ENCODE results near the gene PILRB. TPM values are rescaled to one million over a fixed set of nuclear protein-coding genes. Genes with fewer than 3 reads are reported as not detected.

PILRB gene
- total and polyA plus RNA-seq, 2 donors from 2014 or later = 45.0 to 76.4 TPM

Other genes with a start within 250 kb of the PILRB start
- 62.7 TPM for gene TAF6, start 238.8 kb upstream of the PILRB start, total RNA-seq
- gene TAF6, start 238.8 kb upstream of the PILRB start, polyA plus RNA-seq (ENCODE audit: insufficient read depth, low read depth, low replicate concordance) = 41.3 TPM
- gene CNPY4, start 238.5 kb upstream of the PILRB start, total RNA-seq = 11.6 TPM
- 22.0 TPM for gene CNPY4, start 238.5 kb upstream of the PILRB start, polyA plus RNA-seq (ENCODE audit: insufficient read depth, low read depth, low replicate concordance)
- gene MBLAC1, start 231.2 kb upstream of the PILRB start, total RNA-seq = 2.4 TPM
- gene MBLAC1, start 231.2 kb upstream of the PILRB start, polyA plus RNA-seq (ENCODE audit: insufficient read depth, low read depth, low replicate concordance) = 3.7 TPM
- gene LAMTOR4, start 209.2 kb upstream of the PILRB start, total RNA-seq = 122 TPM
- gene LAMTOR4, start 209.2 kb upstream of the PILRB start, polyA plus RNA-seq (ENCODE audit: insufficient read depth, low read depth, low replicate concordance) = 470 TPM
- 27.1 TPM for gene TRAPPC14, start 199.4 kb upstream of the PILRB start, total RNA-seq
- gene TRAPPC14, start 199.4 kb upstream of the PILRB start, polyA plus RNA-seq (ENCODE audit: insufficient read depth, low read depth, low replicate concordance) = 14.8 TPM
- gene GAL3ST4, start 189.5 kb upstream of the PILRB start, total RNA-seq = 3.2 TPM
- 1.2 TPM for gene GAL3ST4, start 189.5 kb upstream of the PILRB start, polyA plus RNA-seq (ENCODE audit: insufficient read depth, low read depth, low replicate concordance)
- gene GPC2, start 180.7 kb upstream of the PILRB start, total RNA-seq = 1.8 TPM
- 0.73 TPM for gene GPC2, start 180.7 kb upstream of the PILRB start, polyA plus RNA-seq (ENCODE audit: insufficient read depth, low read depth, low replicate concordance)
- gene STAG3, start 180.2 kb upstream of the PILRB start, total RNA-seq = 3.7 TPM
- gene STAG3, start 180.2 kb upstream of the PILRB start, polyA plus RNA-seq (ENCODE audit: insufficient read depth, low read depth, low replicate concordance) = 3.4 TPM
- 3.2 TPM for gene PVRIG, start 138.2 kb upstream of the PILRB start, total RNA-seq
- not detected for gene PVRIG, start 138.2 kb upstream of the PILRB start, polyA plus RNA-seq (ENCODE audit: insufficient read depth, low read depth, low replicate concordance)
- not detected for gene SPDYE3, start 50.4 kb upstream of the PILRB start, total RNA-seq
- not detected for gene SPDYE3, start 50.4 kb upstream of the PILRB start, polyA plus RNA-seq (ENCODE audit: insufficient read depth, low read depth, low replicate concordance)
- gene PILRA, start 15.4 kb downstream of the PILRB start, total RNA-seq = 18.8 TPM
- gene PILRA, start 15.4 kb downstream of the PILRB start, polyA plus RNA-seq (ENCODE audit: insufficient read depth, low read depth, low replicate concordance) = 15.4 TPM
- 3.0 TPM for gene ZCWPW1, start 70.6 kb downstream of the PILRB start, total RNA-seq
- gene ZCWPW1, start 70.6 kb downstream of the PILRB start, polyA plus RNA-seq (ENCODE audit: insufficient read depth, low read depth, low replicate concordance) = 7.9 TPM
- gene MEPCE, start 71.7 kb downstream of the PILRB start, total RNA-seq = 47.2 TPM
- 33.4 TPM for gene MEPCE, start 71.7 kb downstream of the PILRB start, polyA plus RNA-seq (ENCODE audit: insufficient read depth, low read depth, low replicate concordance)
- 41.7 TPM for gene PPP1R35, start 78.4 kb downstream of the PILRB start, total RNA-seq
- gene PPP1R35, start 78.4 kb downstream of the PILRB start, polyA plus RNA-seq (ENCODE audit: insufficient read depth, low read depth, low replicate concordance) = 40.2 TPM
- gene SPACDR, start 106.1 kb downstream of the PILRB start, total RNA-seq = 0.54 TPM
- gene SPACDR, start 106.1 kb downstream of the PILRB start, polyA plus RNA-seq (ENCODE audit: insufficient read depth, low read depth, low replicate concordance) = not detected
- 61.5 TPM for gene TSC22D4, start 121.1 kb downstream of the PILRB start, total RNA-seq
- 67.0 TPM for gene TSC22D4, start 121.1 kb downstream of the PILRB start, polyA plus RNA-seq (ENCODE audit: insufficient read depth, low read depth, low replicate concordance)
- gene NYAP1, start 125.8 kb downstream of the PILRB start, total RNA-seq = 0.41 TPM
- gene NYAP1, start 125.8 kb downstream of the PILRB start, polyA plus RNA-seq (ENCODE audit: insufficient read depth, low read depth, low replicate concordance) = 0.69 TPM
- 37.3 TPM for gene AGFG2, start 181.1 kb downstream of the PILRB start, total RNA-seq
- 24.3 TPM for gene AGFG2, start 181.1 kb downstream of the PILRB start, polyA plus RNA-seq (ENCODE audit: insufficient read depth, low read depth, low replicate concordance)
- gene SAP25, start 215.8 kb downstream of the PILRB start, total RNA-seq = 9.8 TPM
- gene SAP25, start 215.8 kb downstream of the PILRB start, polyA plus RNA-seq (ENCODE audit: insufficient read depth, low read depth, low replicate concordance) = 5.7 TPM
- 62.9 TPM for gene LRCH4, start 228.0 kb downstream of the PILRB start, total RNA-seq
- gene LRCH4, start 228.0 kb downstream of the PILRB start, polyA plus RNA-seq (ENCODE audit: insufficient read depth, low read depth, low replicate concordance) = 23.2 TPM
- 0.60 TPM for gene FBXO24, start 228.2 kb downstream of the PILRB start, total RNA-seq
- gene FBXO24, start 228.2 kb downstream of the PILRB start, polyA plus RNA-seq (ENCODE audit: insufficient read depth, low read depth, low replicate concordance) = 0.95 TPM
- 51.5 TPM for gene PCOLCE, start 244.2 kb downstream of the PILRB start, total RNA-seq
- gene PCOLCE, start 244.2 kb downstream of the PILRB start, polyA plus RNA-seq (ENCODE audit: insufficient read depth, low read depth, low replicate concordance) = 42.9 TPM

All from kidney (tissue), 2 donors.